HG03159 (cell line): ENCODE data around the gene CAND1.
"Not testable (repeated sequence)": the region's sequence is repeated elsewhere in the genome, so short reads cannot be mapped to it uniquely, and the experiment has no call there.

ENCODE experiments used
- ATAC-seq: cut with Tn5 transposase; IDR thresholded peaks from one replicate; pipeline ENCODE4 v1.9.1; 2021; ENCODE audit warnings: mild to moderate bottlenecking, moderate library complexity; ENCODE audit not compliant: unreplicated experiment

Gene CAND1

DNA sequence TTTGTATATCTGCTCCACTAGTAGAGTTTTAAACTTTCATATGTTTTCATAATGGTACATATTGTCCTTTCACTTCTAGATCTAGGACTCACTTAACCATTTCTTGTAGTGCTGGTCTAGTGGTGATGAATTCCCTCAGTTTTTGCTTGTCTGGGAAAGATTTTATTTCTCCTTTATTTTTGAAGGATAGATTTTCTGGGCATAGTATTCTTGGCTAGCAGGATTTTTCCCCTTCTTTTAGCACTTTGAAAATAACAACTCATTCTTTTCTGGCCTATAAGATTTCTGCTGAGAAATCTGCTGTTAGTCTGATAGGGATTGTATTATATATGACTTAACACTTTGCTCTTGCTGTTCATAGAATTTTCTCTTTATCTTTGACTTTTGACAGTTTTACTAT is 69.3 kb downstream of the CAND1 start:
- ATAC-seq = no peak

DNA sequence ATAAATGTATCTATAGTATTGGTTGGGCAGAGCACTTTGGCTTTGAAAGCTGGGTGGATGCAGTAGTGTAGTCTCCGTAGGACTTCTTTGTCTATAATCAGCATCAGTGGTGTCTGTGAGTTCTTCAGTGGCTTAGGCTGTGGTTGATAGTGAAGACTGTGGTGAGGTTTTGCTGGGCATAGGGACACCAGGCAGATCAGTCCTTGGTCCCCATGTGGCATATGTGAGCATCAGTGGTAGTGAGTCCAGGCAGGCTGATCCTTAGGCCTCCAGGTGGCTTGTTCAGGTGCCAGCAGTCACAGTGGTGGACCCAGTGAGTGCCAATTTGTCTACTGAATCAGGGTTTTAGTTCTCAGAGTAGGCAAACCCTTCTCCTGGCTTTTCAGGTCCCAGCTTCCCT is 70.4 kb downstream of the CAND1 start:
- no peak for ATAC-seq

DNA sequence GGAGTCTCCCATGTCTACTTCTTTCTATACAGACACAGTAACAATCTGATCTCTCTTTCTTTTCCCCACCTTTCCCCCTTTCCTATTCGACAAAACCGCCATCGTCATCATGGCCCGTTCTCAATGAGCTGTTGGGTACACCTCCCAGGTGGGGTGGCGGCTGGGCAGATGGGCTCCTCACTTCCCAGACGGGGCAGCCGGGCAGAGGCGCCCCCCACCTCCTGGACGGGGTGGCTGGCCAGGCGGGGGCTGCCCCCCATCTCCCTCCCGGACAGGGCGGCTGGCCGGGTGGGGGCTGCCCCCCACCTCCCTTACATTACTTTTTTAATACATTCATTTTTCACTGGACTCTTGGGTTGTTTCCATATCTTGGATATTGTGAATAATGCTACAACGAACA is 71.9 kb downstream of the CAND1 start:
- ATAC-seq = not testable (repeated sequence)

DNA sequence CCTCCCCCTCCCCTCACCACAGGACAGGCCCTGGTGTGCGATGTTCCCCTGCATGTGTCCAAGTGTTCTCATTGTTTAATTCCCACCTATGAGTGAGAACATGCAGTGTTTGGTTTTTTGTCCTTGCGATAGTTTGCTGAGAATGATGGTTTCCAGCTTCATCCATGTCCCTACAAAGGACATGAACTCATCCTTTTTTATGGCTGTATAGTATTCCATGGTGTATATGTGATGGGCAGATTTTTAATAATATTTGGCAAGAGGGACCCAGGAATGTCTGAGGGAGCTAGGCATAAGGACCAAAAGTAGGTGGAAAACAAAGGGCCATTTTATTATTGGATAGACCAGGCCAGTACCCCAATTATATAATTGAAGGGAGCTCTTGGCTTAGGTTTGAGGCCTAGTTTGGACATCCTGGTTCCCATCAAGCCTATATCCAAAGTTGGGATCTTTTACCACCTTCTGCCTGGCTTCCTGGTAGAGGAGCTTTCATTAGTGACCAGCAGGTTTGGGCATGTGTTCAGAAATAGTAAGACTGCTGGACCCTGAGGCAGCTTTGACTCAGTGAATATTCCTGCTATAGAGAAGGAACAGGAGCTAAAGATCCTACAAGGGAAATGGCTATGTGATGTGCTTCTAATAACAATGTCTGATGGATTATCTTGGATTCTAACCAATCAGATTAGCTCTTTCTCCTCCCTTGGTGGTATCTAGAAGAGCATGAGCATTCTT is 76.0 kb downstream of the CAND1 start:
- no peak for ATAC-seq

DNA sequence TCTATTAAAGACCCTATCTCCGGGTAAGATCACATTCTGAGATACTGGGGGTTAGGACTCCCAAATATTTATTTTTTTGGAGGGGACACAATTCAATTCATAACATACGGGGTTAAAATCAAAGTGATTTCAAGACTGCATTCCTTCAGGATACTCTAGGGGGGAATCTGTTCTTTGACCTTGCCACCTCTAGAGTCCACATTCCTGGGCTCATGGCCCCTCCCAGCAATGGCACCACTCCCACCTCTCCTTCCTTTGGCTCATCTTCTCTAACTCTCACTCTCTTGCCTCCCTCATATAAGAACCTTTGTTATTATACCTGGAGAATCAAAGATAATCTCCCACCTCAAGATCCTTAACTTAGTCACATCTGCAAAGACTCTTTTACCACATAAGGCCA is 79.5 kb downstream of the CAND1 start:
- ATAC-seq = no peak

DNA sequence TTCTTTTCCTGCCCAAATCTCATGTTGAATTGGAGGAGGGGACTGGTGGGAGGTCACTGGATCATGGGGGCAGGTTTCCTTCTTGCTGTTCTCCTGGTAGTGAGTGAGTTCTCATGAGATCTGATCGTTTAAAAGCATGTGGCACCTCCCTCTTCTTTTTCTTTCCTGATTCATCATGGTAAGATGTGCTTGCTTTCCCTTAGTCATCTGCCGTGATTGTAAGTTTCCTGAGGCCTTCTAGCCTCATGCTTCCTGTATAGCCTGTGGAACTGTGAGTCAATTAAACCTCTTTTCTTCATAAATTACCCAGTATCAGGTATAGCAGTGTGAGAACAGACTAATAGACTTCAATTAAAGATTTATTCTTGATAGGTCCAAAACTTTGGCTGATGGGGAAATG is 83.5 kb downstream of the CAND1 start:
- ATAC-seq = no peak

DNA sequence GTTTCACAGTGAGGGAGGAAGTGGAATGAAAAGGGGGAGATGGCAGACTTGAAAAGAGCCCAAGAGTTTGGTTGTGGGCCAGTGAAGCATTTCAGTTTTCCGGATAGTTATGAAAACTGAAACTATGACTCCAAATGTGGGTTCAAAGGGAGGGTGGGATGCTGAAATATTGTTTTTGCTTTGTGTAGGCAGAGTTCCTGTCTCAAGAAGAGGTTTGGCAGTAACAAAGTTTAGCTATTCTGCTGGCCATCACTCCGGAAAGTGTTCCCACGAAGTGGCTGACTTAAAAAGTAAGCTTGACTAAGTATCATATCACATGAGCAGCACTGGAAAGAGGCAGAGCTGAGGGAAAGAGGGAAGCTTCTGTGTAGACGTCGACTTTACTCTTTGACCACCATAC is 85.2 kb downstream of the CAND1 start:
- ATAC-seq = no peak

DNA sequence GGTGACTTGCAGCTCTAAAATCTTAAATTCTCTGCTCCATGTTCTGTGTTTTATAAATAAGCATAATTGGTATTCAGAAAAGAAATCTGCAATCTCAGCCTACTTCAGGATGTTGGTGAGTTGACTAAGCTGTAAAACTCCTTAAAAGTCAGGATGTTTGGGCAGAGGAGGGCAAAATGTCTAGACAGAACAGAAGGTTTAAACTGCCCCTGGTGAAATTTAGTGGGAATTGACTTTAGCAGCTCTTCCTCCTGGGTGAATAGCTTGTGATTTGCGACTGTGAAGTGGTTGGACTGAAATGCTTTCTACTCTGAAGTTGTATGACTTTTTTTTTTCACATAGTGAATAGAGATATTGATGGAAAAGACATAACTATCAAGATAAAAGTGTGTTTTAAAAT is 85.8 kb downstream of the CAND1 start:
- ATAC-seq = no peak

DNA sequence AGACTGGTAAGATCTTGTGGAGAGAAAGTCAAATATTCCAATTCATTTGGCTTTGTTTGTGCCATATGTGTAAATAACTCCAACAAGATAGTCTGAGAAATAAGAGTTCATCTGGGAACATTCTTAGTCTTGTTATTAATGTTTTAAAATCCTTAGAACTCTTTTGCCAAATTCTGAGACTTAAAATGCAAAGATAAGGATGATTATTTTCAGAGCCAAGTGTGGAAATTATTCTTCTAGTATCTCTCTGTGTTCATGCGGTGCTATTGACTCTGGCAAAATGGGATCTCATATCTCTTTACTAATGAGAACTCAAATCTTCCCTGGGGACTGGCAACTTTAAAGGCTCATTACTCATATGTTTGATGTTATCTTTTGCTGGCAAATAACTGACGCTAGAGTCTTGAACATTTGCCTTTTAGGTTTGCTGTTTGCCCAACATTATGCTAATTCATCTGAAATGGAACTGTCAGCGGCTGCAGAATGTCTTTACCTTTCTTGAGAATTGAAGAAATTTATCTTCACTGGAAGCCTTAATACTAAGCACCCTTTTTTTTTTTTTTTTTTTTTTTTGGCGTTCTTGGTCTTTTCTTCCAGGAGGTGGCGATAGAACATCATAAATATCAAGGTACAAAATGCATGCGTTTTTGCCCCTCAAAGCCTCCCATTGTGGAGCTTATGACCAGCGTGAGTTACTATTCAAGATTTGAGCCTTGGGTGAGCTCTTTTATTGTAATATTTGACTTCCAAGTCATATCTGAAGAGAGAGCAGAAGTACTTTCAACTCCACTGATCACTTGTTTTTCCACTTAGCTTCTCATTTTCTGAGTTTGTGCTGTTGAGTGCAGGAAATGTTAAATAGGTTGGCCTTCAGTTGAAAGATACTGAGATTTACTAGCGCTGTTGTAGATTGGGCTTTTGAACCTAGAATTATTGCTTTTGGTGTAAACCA is 86.5 kb downstream of the CAND1 start:
- ATAC-seq = no peak

DNA sequence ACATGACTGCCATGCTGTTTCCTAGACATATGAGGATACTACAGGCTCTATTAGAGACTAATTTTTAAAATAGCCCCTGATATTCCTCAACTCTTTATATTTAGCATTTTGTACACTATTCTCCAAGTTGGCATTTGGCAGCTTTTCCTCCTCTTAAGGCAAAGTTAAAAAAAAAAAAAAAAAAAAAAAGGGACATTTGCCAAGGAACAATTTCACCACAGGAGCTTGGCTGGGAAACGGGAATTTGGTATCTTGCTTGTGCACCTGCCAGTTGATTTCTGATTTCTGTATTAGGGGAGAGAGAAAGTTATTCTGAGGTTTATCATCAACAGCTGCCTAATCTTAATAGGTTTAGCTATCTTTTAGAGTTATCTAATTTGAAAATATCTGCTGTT is 87.2 kb downstream of the CAND1 start:
- no peak for ATAC-seq

DNA sequence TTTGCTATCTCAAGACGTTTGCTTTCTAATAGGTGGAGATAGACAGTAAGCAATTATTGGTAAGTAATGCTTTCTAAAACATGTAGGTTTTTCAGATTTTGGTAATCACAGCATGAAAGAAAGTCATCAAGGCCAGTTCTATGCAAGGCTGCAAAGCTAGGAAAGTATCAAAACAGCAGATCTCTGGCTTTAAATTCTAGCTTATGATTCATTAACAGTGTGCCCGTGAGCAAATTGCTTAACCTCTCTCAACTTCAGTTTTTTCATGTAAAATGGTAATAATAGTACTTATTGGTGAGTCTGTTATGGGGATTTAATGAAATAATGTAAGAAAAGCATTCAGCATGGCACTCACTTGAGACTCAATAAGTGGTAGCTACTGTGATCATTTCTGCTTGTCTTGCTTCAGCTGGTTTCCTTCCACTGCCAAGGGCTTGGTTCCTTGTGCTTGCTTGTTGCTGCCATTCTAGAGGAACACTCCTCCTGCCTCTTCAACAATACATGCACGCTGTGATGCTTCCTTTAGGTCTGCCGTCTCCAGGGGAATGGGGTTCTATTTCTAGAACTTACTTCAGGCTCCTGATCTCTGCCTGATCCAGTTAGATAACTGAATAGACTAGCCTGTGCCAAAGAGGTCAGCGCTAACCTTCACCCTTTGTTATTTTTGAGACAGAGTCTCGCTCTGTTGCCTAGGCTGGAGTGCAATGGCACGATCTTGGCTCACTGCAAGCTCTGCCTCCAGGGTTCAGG is 88.4 kb downstream of the CAND1 start:
- no peak for ATAC-seq

DNA sequence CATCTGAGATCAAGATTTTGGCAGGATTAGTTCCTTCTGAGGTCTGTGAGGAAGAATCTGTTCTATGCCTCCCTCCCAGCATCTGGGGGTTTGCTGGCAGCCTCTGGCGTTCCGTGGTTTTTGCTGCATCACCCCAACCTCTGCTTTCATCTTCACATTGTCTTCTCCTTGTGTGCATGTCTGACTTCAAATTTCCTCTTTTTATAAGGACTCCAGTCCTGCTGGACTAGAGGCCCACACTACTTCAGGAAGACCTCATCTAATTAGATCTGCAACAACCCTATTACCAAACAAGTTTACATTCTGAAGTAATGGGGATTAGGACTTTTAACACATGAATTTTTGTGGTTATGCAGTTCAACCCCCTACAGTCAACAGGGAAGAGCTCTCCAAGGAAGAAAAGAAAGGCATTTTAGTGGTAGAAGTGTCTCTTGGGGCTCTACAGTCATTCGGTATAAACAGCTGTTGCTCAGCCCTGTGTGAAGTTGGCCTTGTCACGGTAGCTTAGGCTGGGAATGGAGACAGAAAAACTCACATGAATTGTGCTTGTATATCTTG is 89.7 kb downstream of the CAND1 start:
- no peak for ATAC-seq

DNA sequence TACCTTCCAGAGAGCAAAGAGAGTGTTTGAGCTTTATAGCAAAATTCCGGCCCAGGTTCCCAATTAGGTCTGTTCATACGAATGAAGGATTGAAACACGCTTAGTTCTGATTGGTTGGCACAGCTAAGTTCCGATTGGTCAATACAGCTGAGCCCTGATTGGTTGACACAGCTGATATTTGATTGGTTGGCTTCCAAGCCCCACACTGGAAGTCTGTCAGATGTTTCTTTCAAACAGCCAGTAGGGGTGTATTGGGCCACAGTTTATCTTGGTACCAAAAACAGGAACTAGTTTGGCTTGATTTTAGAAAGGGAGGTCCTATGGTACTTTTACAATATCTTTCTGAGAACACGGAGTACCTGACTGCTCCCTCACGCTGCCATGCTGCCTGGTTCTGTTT is 93.4 kb downstream of the CAND1 start:
- ATAC-seq = no peak

DNA sequence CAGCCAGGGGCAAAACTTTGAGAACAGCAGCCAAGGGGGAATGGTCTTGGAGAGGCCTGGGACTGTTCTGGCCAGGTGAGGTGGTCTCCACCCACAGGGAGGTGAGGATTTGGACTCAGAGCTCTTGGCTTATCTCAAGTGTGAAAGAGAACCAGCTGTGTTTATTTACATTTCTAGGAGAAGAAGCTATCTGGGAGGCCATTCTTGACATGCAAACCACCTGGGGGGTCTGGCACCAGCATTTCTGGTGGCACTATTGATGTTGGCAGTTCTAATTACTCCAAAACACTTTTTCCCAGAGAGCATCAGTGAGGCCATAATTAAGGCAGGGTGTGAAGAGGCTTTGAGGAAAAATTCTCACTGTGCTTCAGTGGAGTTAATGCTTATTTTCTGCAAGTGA is 95.1 kb downstream of the CAND1 start:
- ATAC-seq = no peak

DNA sequence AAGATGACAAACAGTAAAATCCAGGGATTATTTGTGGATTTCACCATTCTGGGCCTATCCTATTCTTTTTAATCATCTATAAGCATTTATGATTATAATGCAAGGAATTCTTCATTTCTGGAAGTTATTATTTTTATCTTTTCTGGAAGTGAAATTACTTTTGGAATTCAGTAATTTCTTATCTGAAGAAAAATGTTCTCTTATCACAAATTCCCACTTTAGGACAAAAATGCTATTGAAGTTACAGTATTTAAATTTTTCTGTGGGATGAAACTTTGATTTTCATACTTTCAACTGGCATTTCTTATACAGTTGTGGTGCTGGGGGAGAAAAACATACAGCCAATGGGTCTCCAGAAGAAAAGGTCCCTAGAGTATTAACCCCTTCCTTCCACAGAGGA is 96.0 kb downstream of the CAND1 start:
- ATAC-seq = no peak

DNA sequence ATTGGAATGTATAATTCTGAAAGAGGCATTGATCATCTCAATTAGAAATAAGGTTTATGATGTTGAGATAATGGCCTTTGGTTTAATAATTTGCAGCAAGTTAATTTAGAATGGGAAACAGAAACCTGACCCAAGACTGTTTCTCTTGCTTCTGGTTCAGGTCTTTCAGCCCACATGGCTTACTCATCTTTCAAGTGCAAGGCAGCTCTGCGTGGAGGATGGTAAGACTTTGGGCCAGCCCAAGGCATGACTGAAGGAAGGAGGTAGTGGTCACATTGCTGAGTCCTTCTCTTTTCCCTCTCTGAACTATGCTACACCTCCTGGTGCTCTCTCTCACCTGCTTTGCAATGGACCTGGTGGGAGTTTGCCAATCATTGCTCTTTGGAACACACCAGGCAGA is 98.7 kb downstream of the CAND1 start:
- ATAC-seq = no peak
